GM23338 (cell line): Measurements from ENCODE around the gene HDHD2. TPM values are rescaled to one million over a fixed set of nuclear protein-coding genes. Genes with fewer than 3 reads are reported as not detected.
"Not testable (repeated sequence)": the region's sequence is repeated elsewhere in the genome, so short reads cannot be mapped to it uniquely, and the experiment has no call there.

Source experiments
- ATAC-seq: fragments of 200-7000 bp; cut with Tn5 transposase; 3 replicates; pipeline ENCODE4 v1.9.1; 2020
- DNase-seq: peaks from one replicate; pipeline ENCODE4 v3.0.0-alpha.2; 2015; ENCODE audit warnings: low spot score
- H2AFZ ChIP-seq: fragments of 200-600 bp; sonication (generic); 2 replicates; pipeline ENCODE4 v1.8.0; 2016; ENCODE audit warnings: antibody characterized with exemption, mild to moderate bottlenecking, moderate library complexity
- H3F3A ChIP-seq: fragments of 200-600 bp; sonication (generic); replicated peaks from 2 replicates; pipeline ENCODE4 v1.8.0; 2017; ENCODE audit warnings: antibody characterized with exemption, mixed run types, low read depth
- H3K27ac ChIP-seq: fragments of 200-600 bp; sonication (generic); 2 replicates; pipeline ENCODE4 v1.6.1; 2016; ENCODE audit warnings: low read depth
- H3K27me3 ChIP-seq: fragments of 200-600 bp; sonication (generic); 2 replicates; pipeline ENCODE4 v1.8.0; 2016; ENCODE audit warnings: mild to moderate bottlenecking, mixed run types, moderate library complexity; ENCODE audit not compliant: insufficient read depth
- H3K36me3 ChIP-seq: fragments of 200-600 bp; sonication (generic); 2 replicates; pipeline ENCODE4 v1.8.0; 2016; ENCODE audit warnings: mild to moderate bottlenecking; ENCODE audit not compliant: insufficient read depth
- H3K4me1 ChIP-seq: fragments of 200-600 bp; sonication (generic); 2 replicates; pipeline ENCODE4 v1.8.0; 2016; ENCODE audit warnings: mild to moderate bottlenecking, moderate library complexity; ENCODE audit not compliant: insufficient read depth
- H3K4me2 ChIP-seq: fragments of 200-600 bp; sonication (generic); 2 replicates; pipeline ENCODE4 v1.7.1; 2017; ENCODE audit warnings: mixed run types
- H3K4me3 ChIP-seq: fragments of 200-600 bp; sonication (generic); 2 replicates; pipeline ENCODE4 v1.6.1; 2016; ENCODE audit warnings: mixed run types
- H3K79me2 ChIP-seq: fragments of 200-600 bp; sonication (generic); replicated peaks from 2 replicates; pipeline ENCODE4 v1.8.0; 2017; ENCODE audit warnings: mild to moderate bottlenecking; ENCODE audit not compliant: insufficient read depth
- H3K9me2 ChIP-seq: fragments of 200-600 bp; sonication (generic); 2 replicates; pipeline ENCODE4 v1.8.0; 2017; ENCODE audit not compliant: insufficient read depth
- H4K20me1 ChIP-seq: fragments of 200-600 bp; sonication (generic); replicated peaks from 2 replicates; pipeline ENCODE4 v1.8.0; 2017; ENCODE audit warnings: mild to moderate bottlenecking; ENCODE audit not compliant: insufficient read depth
- H3K27ac Mint-ChIP-seq: 2 replicates; pipeline ENCODE4 v1.8.0; 2020; ENCODE audit warnings: inconsistent platforms, mild to moderate bottlenecking, moderate library complexity, mixed read lengths
- H3K27me3 Mint-ChIP-seq: 3 replicates; pipeline ENCODE4 v1.8.0; 2022; ENCODE audit warnings: low read depth, mild to moderate bottlenecking, moderate library complexity, mixed read lengths, inconsistent platforms; ENCODE audit not compliant: insufficient read depth, poor library complexity
- H3K36me3 Mint-ChIP-seq: 3 replicates; pipeline ENCODE4 v1.8.0; 2021; ENCODE audit warnings: low read depth, mild to moderate bottlenecking, inconsistent platforms, moderate library complexity, mixed read lengths
- H3K4me1 Mint-ChIP-seq: 3 replicates; pipeline ENCODE4 v1.8.0; 2020; ENCODE audit warnings: mild to moderate bottlenecking, inconsistent platforms, mixed read lengths
- H3K4me3 Mint-ChIP-seq: 3 replicates; pipeline ENCODE4 v1.8.0; 2021; ENCODE audit warnings: moderate library complexity, mild to moderate bottlenecking, inconsistent platforms, mixed read lengths
- H3K9me3 Mint-ChIP-seq: 3 replicates; pipeline ENCODE4 v1.8.0; 2020; ENCODE audit warnings: moderate library complexity, mild to moderate bottlenecking, inconsistent platforms, mixed read lengths
- ETS1 ChIP-seq: IDR thresholded peaks from 2 replicates; pipeline ENCODE4 v1.6.1; 2016; ENCODE audit warnings: antibody characterized with exemption
- POLR2AphosphoS5 ChIP-seq: IDR thresholded peaks from 2 replicates; pipeline ENCODE4 v1.6.1; 2016; ENCODE audit warnings: antibody characterized with exemption, low read depth
- long read RNA-seq: library from polyadenylated mRNA; unstranded; transcript quantifications from one replicate; pipeline ENCODE4 v2.0.0, GENCODE V29; 2020; ENCODE audit not compliant: unreplicated experiment
- polyA plus RNA-seq: library from polyadenylated mRNA; unstranded; fragments of >200 nt; fragmentation: Nextera tagmentation; extraction: Ambion mirVana; gene quantifications from 2 replicates; pipeline ENCODE4 v1.2.1, GENCODE V29; 2016
- total RNA-seq: library from RNA; depleted of rRNA; stranded (reverse); fragments of >200 nt; shearing (Covaris generic); gene quantifications from 2 replicates; pipeline ENCODE4 v1.2.3, GENCODE V29; 2014; rRNA removed
- TF ChIP-seq, protein P1 (sequence below), 2 experiments: fragments of 200-600 bp in 1 of 2; sonication (generic) in 1 of 2; conservative IDR thresholded peaks; 2 replicates each; pipeline versions ENCODE4 v1.5.1 to v1.6.1; 2016 to 2017; ENCODE audit warnings: antibody characterized with exemption in 2 of 2, low read depth in 2 of 2, mild to moderate bottlenecking in 2 of 2, moderate library complexity in 1 of 2

HDHD2 gene, protein sequence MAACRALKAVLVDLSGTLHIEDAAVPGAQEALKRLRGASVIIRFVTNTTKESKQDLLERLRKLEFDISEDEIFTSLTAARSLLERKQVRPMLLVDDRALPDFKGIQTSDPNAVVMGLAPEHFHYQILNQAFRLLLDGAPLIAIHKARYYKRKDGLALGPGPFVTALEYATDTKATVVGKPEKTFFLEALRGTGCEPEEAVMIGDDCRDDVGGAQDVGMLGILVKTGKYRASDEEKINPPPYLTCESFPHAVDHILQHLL
- total RNA-seq, result 26.8 and 32.2 TPM in 2 replicates
- 17.3 and 25.9 TPM in 2 replicates for polyA plus RNA-seq
- long read RNA-seq, transcript HDHD2-201 (7 exons, 2,212 nt), result major isoform, 48 of 59 reads
- long read RNA-seq, transcript HDHD2-205 (7 exons, 2,224 nt), result minor isoform, 5 of 59 reads
- long read RNA-seq, partial matches to known transcripts, result 0 of 59 reads
- long read RNA-seq, other reads (novel, unspliced or antisense), result 5 of 59 reads

- Histone ChIP-seq H3K4me3 (peak within 1 kb of the TSS; percentile 77), H3F3A (peaks cover 6% of the 10 kb centered on the region; the same call in 1 of the 2 replicates), H3K9me2 (no peaks in the 10 kb centered on the region), H3K27ac (peak within 1 kb of the TSS; percentile 92), H3K79me2 (peaks cover 45% of the 10 kb centered on the region), H3K27me3 (no peaks in the 10 kb centered on the region), H4K20me1 (0 out of 2 replicates have a peak, but pooled peaks cover 6% of the 10 kb centered on the region), H3K4me1 (peaks cover 7% of the 10 kb centered on the region), H3K4me2 (peak within 1 kb of the TSS; percentile 92), H2AFZ (peak within 1 kb of the TSS; percentile 97), H3K36me3 (peaks cover 5% of the 10 kb centered on the region; the same call in 1 of the 2 replicates)
- ATAC-seq (peak; percentile 92), DNase-seq (peak; percentile 90)
- H3K36me3 Mint-ChIP-seq, result peaks cover 4% of the 10 kb centered on the region; the same call in 1 of the 3 replicates
- TF ChIP-seq POLR2AphosphoS5 (peak; percentile 95), ETS1 (peak; percentile 14; the same call in 1 of the 2 replicates)
- TF ChIP-seq, protein P1, sequence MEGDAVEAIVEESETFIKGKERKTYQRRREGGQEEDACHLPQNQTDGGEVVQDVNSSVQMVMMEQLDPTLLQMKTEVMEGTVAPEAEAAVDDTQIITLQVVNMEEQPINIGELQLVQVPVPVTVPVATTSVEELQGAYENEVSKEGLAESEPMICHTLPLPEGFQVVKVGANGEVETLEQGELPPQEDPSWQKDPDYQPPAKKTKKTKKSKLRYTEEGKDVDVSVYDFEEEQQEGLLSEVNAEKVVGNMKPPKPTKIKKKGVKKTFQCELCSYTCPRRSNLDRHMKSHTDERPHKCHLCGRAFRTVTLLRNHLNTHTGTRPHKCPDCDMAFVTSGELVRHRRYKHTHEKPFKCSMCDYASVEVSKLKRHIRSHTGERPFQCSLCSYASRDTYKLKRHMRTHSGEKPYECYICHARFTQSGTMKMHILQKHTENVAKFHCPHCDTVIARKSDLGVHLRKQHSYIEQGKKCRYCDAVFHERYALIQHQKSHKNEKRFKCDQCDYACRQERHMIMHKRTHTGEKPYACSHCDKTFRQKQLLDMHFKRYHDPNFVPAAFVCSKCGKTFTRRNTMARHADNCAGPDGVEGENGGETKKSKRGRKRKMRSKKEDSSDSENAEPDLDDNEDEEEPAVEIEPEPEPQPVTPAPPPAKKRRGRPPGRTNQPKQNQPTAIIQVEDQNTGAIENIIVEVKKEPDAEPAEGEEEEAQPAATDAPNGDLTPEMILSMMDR (conservative IDR thresholded peaks at IDR 0.05; ENCODE audit: low read depth in 2 of 2), result no peak
- peak within 1 kb of the TSS; percentile 93 for H3K4me3 Mint-ChIP-seq
- peaks cover 20% of the 10 kb centered on the region for H3K4me1 Mint-ChIP-seq
- H3K27me3 Mint-ChIP-seq, result peaks cover 8% of the 10 kb centered on the region
- H3K27ac Mint-ChIP-seq, result peak within 1 kb of the TSS; percentile 91
- peaks cover 2% of the 10 kb centered on the region; the same call in 1 of the 3 replicates for H3K9me3 Mint-ChIP-seq
Measured at GRCh38 chr18:47150029-47150823, at the start of gene HDHD2. Gene HDHD2, minus strand, starts transcription at chr18:47150500. Its CDS starts 14,061 bp downstream, at chr18:47136439.

DNA sequence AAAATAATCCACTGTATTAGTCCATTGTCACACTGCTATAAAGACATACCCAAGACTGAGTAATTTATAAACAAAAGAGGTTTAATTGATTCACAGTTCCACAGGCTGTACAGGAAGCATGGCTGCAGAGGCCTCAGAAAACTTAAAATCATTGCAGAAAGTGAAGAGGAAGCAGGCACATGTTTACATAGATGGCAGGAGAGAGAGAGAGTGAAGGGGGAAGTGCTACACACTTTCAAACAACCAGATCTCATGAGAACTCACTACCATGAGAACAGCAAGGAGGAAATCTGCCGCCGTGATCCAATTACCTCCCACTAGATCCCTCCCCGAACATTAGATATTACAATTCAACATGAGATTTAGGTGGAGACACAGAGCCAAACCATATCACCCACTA, 45.7 kb upstream of the HDHD2 start:
- H3K27me3 Mint-ChIP-seq, H3K4me1 Mint-ChIP-seq, H4K20me1 ChIP-seq, H3K36me3 Mint-ChIP-seq, H3K27ac ChIP-seq, DNase-seq, H3K36me3 ChIP-seq, H3K9me3 Mint-ChIP-seq, ATAC-seq, H3K27me3 ChIP-seq, H3K9me2 ChIP-seq, H3K27ac Mint-ChIP-seq, H3F3A ChIP-seq, H3K4me1 ChIP-seq, H2AFZ ChIP-seq, H3K4me2 ChIP-seq, H3K79me2 ChIP-seq, H3K4me3 ChIP-seq, H3K4me3 Mint-ChIP-seq: not testable (repeated sequence)
